Large intestine (tissue), 3 donors: ENCODE measurements around the gene ACOT11. TPM values are rescaled to one million over a fixed set of nuclear protein-coding genes. Genes with fewer than 3 reads are reported as not detected.
A peak's percentile ranks its signal among the peaks of the same experiment; 100 is the strongest.
"Not testable (repeated sequence)": the region's sequence is repeated elsewhere in the genome, so short reads cannot be mapped to it uniquely, and the experiment has no call there.

Experiments
- DNase-seq, 2 donors: peaks; one replicate each; pipeline versions ENCODE4 v3.0.0 to v3.0.0-alpha.2; 2013
- H3K27ac ChIP-seq: one replicate; pipeline ENCODE4 v1.5.1; 2013; ENCODE audit warnings: low read length
- H3K27me3 ChIP-seq: 2 replicates; pipeline ENCODE4 v1.6.1; 2013; ENCODE audit warnings: low read length; ENCODE audit not compliant: control insufficient read depth, insufficient read depth
- H3K36me3 ChIP-seq: 2 replicates; pipeline ENCODE4 v1.6.1; 2013; ENCODE audit warnings: low read length; ENCODE audit not compliant: control insufficient read depth, insufficient read depth
- H3K4me1 ChIP-seq: one replicate; pipeline ENCODE4 v1.6.1; 2013; ENCODE audit warnings: low read length; ENCODE audit not compliant: control insufficient read depth, insufficient read depth
- H3K4me3 ChIP-seq: one replicate; pipeline ENCODE4 v1.5.1; 2013; ENCODE audit warnings: low read length
- H3K9me3 ChIP-seq: one replicate; pipeline ENCODE4 v1.6.1; 2013; ENCODE audit warnings: mild to moderate bottlenecking, low read depth, low read length, moderate library complexity; ENCODE audit not compliant: control insufficient read depth
- WGBS: methylation state at CpG from one replicate; pipeline ENCODE4 v1.1.5; 2013; ENCODE audit warnings: low lambda C conversion rate; ENCODE audit not compliant: insufficient coverage; 5-methylcytosine and 5-hydroxymethylcytosine counted together
- polyA plus RNA-seq: library from polyadenylated mRNA; unstranded; fragments of 120-200 nt; gene quantifications from one replicate; pipeline ENCODE4 v1.2.1, GENCODE V29; 2013

The ACOT11 gene
- polyA plus RNA-seq, 1 donor: 33.3 TPM

GRCh38 chr1:54510715-54511270 is 37.2 kb upstream of the ACOT11 start:
- WGBS: no CpG with 5 or more reads among the region's 3 CpGs
- no peak overlapping the region for H3K27ac ChIP-seq
- peaks cover 3% of the 10 kb centered on the region for H3K9me3 ChIP-seq
- no peaks in the 10 kb centered on the region for H3K36me3 ChIP-seq
- H3K4me3 ChIP-seq: no peak overlapping the region
- DNase-seq: no peak
- H3K27me3 ChIP-seq: no peaks in the 10 kb centered on the region
- no peaks in the 10 kb centered on the region for H3K4me1 ChIP-seq

- not testable (repeated sequence) for H3K4me3 ChIP-seq, DNase-seq, H3K36me3 ChIP-seq, H3K4me1 ChIP-seq, H3K27ac ChIP-seq, H3K9me3 ChIP-seq, H3K27me3 ChIP-seq
- 94% methylated on average over 9 of the region's 24 CpGs for WGBS
Measured at GRCh38 chr1:54513921-54514580, 34.0 kb upstream of the ACOT11 start.

DNA sequence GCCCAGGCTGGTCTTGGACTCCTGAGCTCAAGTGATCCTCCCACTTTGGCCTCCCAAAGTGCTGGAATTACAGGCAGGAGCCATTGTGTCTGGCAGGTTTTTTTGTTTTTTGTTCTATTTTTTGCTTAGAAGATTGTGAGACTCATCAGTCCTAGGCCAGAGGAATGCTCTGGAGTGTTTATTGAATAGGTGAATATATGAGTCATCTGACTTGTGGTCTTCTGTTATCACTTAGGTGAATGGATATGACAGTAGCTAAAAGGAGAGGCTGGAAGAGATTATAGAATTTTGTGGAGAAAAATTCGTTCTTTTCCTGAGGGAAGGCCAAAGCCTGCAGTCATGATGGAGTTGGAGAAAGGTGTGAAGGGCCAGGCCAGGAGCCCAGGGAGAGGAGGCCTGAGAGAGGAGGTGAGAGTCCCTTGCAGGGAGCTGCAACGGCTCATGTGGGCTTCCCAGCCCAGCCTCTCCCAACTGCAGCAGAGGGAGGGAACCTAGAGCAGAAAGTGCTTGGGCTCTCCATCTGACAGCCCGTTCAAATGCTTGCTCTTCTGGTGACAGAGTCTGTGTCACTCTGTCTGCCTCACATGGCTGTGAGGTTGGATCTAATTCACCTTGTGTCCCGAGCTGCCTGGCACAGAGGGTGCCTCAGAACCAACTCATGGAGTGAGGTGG is 31.6 kb upstream of the ACOT11 start:
- Histone ChIP-seq H3K36me3 (no peaks in the 10 kb centered on the region), H3K27ac (no peak overlapping the region), H3K4me1 (no peaks in the 10 kb centered on the region), H3K27me3 (no peaks in the 10 kb centered on the region), H3K9me3 (peaks cover 2% of the 10 kb centered on the region), H3K4me3 (no peak overlapping the region)
- DNase-seq: no peak
- WGBS: no CpG with 5 or more reads among the region's 4 CpGs

DNA sequence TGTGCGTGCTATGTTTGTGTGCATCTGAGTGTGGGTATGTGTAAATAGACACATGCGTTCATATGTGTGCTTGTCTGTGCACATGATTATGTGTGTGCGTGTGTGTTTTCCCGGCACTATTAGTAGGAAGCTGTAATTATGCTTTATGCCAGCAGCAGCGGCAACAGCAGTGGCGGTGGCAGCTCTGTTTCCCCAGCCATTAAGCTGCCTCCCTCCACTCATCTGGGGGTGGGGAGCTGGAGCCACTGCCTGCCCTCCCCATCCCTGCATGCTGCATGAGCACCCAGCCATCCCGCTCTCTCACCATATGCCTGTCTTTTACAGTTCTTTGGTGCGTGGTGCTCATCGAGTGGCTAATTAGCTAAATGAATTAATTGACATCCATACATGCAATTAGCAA is 30.5 kb upstream of the ACOT11 start:
- Histone ChIP-seq H3K4me3 (no peak overlapping the region), H3K9me3 (no peaks in the 10 kb centered on the region), H3K27ac (no peak overlapping the region), H3K4me1 (no peaks in the 10 kb centered on the region), H3K27me3 (no peaks in the 10 kb centered on the region), H3K36me3 (no peaks in the 10 kb centered on the region)
- no CpG with 5 or more reads among the region's 9 CpGs for WGBS
- no peak for DNase-seq

DNA sequence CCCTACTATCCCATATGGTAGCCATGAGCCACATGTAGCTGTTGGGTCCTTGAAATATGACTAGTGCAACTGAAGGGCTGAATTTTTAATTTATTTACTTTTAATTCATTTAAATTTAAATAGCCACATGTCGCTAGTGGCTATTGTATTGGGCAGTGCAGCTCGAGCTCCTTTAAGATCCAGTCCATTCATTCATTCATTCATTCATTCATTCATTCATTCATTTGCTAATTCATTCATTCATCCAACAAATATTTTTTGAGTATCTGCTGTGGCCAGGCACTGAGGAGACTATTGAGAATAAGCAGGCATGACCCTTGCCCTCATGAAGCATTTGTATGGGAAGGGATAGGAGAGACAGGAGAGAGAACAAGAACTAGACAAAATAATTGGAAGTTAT is 29.5 kb upstream of the ACOT11 start:
- WGBS: 71% methylated on average over 2 of the region's 2 CpGs
- no peak for DNase-seq
- H3K4me3 ChIP-seq: no peak overlapping the region
- no peaks in the 10 kb centered on the region for H3K4me1 ChIP-seq
- H3K27ac ChIP-seq: no peak overlapping the region
- no peaks in the 10 kb centered on the region for H3K27me3 ChIP-seq
- no peaks in the 10 kb centered on the region for H3K9me3 ChIP-seq
- H3K36me3 ChIP-seq: no peaks in the 10 kb centered on the region

GRCh38 chr1:54519709-54520108 is 28.3 kb upstream of the ACOT11 start:
- Histone ChIP-seq H3K4me1 (no peaks in the 10 kb centered on the region), H3K36me3 (no peaks in the 10 kb centered on the region), H3K27ac (no peak overlapping the region), H3K9me3 (no peaks in the 10 kb centered on the region), H3K27me3 (no peaks in the 10 kb centered on the region), H3K4me3 (no peak overlapping the region)
- no peak for DNase-seq
- no CpG with 5 or more reads among the region's 5 CpGs for WGBS

GRCh38 chr1:54520631-54521321 is 27.3 kb upstream of the ACOT11 start:
- no peaks in the 10 kb centered on the region for H3K4me1 ChIP-seq
- DNase-seq: peak in 1 of 2 donors; percentile 60
- WGBS: 10% methylated on average over 2 of the region's 9 CpGs
- no peaks in the 10 kb centered on the region for H3K36me3 ChIP-seq
- no peaks in the 10 kb centered on the region for H3K9me3 ChIP-seq
- peak overlapping the region; percentile 27 for H3K27ac ChIP-seq
- H3K27me3 ChIP-seq: no peaks in the 10 kb centered on the region
- no peak overlapping the region for H3K4me3 ChIP-seq

DNA sequence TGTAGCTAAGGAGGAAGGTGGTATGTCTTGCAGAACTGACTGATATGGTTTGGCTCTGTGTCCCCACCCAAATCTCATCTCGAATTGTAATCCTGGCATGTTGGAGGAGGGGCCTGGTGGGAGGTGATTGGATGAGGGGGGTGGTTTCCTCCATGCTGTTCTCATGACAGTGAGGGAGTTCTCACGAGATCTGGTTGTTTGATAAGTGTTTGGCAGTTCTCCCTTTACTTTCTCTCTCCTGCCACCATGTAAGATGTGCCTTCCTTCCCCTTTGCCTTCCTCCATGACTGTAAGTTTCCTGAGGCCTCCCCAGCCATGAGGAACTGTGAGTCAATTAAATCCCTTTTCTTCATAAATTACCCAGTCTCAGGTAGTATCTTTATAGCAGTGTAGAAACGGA is 21.5 kb upstream of the ACOT11 start:
- H3K27me3 ChIP-seq, H3K36me3 ChIP-seq, H3K4me1 ChIP-seq, H3K27ac ChIP-seq, H3K9me3 ChIP-seq, H3K4me3 ChIP-seq, DNase-seq: not testable (repeated sequence)
- WGBS: no CpG with 5 or more reads among the region's 3 CpGs

DNA sequence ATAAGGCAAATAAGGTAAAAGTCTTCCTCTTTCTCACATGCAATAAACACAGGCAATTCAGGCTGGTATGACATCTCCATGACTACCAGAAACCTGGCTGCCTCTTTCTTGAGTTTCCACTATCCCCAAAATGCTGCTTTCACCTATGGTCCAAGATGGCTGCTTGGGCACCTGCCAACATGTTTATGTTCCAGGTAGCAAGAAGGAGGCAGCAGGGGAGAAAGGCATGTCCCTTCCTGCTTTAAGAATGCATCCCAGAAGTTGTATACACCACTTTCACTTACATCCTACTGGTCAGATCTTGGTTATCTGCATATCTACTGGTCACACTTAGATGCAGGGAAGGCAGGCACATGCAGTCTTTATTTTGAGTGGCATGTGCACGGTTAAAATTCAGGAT is 19.4 kb upstream of the ACOT11 start:
- Histone ChIP-seq H3K4me3 (no peak overlapping the region), H3K4me1 (no peaks in the 10 kb centered on the region), H3K27ac (no peak overlapping the region), H3K36me3 (no peaks in the 10 kb centered on the region), H3K27me3 (no peaks in the 10 kb centered on the region), H3K9me3 (no peaks in the 10 kb centered on the region)
- no CpG with 5 or more reads among the region's 1 CpG for WGBS
- no peak for DNase-seq

- no peak for DNase-seq
- Histone ChIP-seq H3K9me3 (no peaks in the 10 kb centered on the region), H3K4me3 (no peak overlapping the region), H3K27ac (no peak overlapping the region), H3K4me1 (no peaks in the 10 kb centered on the region), H3K27me3 (no peaks in the 10 kb centered on the region), H3K36me3 (no peaks in the 10 kb centered on the region)
- 100% methylated on average over 2 of the region's 2 CpGs for WGBS
Measured at GRCh38 chr1:54532033-54532432, 16.0 kb upstream of the ACOT11 start.
